Mucosa of descending colon (tissue), 3 donors: ENCODE results near the gene RALGPS1. TPM values are rescaled to one million over a fixed set of nuclear protein-coding genes. Genes with fewer than 3 reads are reported as not detected.

ENCODE experiments used
- ATAC-seq: fragments of 200-7000 bp; cut with Tn5 transposase; one replicate; pipeline ENCODE4 v1.9.1; 2020; ENCODE audit warnings: mild to moderate bottlenecking, moderate library complexity
- DNase-seq, 3 donors: peaks; one replicate each; pipeline ENCODE4 v3.0.0-alpha.2; 2020
- H3K36me3 ChIP-seq: fragments of 200-600 bp; one replicate; pipeline ENCODE4 v1.8.0; 2021; ENCODE audit warnings: low read depth, mild to moderate bottlenecking
- H3K4me1 ChIP-seq: fragments of 200-600 bp; one replicate; pipeline ENCODE4 v1.8.0; 2021; ENCODE audit warnings: low read depth, mild to moderate bottlenecking
- H3K4me3 ChIP-seq: fragments of 200-600 bp; one replicate; pipeline ENCODE4 v1.8.0; 2021; ENCODE audit warnings: mild to moderate bottlenecking
- H3K9me3 ChIP-seq: fragments of 200-600 bp; one replicate; pipeline ENCODE4 v1.8.0; 2021; ENCODE audit warnings: mild to moderate bottlenecking
- intact Hi-C, 2 donors: fragments of 100-400 bp; cut with DNase I in 1 of 2; cut with micrococcal nuclease in 1 of 2; formaldehyde crosslinking; loops; one replicate each; pipeline versions ENCODE4 v1.11.0 to v1.11.1; 2022; cut with DNase I, micrococcal nuclease
- total RNA-seq, 3 donors: library from RNA; stranded (reverse); fragmentation: NEBNext Ultra II Directional in 2 of 3; extraction: Animal tissue kit (Norgen Biotek cat#: 25700) in 2 of 3; gene quantifications; one replicate each; pipeline versions ENCODE4 v1.2.1 to v1.2.4, GENCODE V29; 2021 to 2023
- TF ChIP-seq, protein P1 (sequence below): fragments of 200-600 bp; IDR thresholded peaks from one replicate; pipeline ENCODE4 v1.8.0; 2022; ENCODE audit warnings: antibody characterized with exemption, mild to moderate bottlenecking
- donor health status: DM: no; HTN: no; CAD: no; lungs with moderate emphysema.
- donor health status: DM: no; HTN: no; CAD: no.
- donor health status: DM: no; HTN: yes; CAD: no.

Gene RALGPS1
- total RNA-seq, 3 donors from 2014 or later: 31.3 to 55.4 (median 32.1) TPM

DNA sequence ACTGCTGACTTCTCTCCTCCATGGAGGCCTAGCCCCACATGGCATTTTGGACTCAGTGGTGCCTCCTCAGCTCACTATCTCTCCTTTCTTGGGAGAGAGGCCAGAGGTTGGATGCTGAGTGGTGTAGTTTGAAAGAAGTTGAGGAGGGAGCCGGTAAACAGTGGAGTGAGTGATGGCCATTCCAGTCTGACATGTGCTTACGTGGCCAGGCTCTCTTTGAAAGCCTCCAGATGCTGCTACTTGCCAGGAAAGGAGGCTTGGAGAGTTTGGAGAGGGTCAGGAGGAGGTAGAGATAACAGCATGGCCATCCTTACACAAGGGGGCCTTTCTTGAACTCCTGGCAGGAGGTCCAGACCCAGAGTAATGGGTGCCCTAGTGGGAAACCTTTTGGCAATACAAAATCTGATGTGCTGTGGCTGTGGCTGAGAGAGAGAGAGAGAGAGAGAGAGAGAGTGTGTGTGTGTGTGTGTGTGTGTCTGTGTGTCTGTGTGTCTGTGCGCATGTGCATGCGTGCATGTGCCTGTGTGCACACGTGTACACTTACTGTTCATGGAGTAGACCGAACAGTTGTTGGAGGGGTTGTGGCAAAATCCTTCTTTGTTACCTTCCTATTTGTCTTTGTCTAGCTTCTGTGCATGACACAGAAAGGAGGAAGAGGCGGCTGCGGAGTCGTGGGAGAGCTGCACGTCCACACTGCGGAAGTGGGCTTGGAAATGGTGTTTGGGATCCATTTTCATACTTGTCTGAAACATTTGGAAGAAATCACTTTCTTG is 37.8 kb downstream of the RALGPS1 start:
- DNase-seq (no peak), ATAC-seq (no peak)
- no peaks in the 10 kb centered on the region for H3K36me3 ChIP-seq
- H3K4me3 ChIP-seq: no peak overlapping the region
- TF ChIP-seq, protein P1, sequence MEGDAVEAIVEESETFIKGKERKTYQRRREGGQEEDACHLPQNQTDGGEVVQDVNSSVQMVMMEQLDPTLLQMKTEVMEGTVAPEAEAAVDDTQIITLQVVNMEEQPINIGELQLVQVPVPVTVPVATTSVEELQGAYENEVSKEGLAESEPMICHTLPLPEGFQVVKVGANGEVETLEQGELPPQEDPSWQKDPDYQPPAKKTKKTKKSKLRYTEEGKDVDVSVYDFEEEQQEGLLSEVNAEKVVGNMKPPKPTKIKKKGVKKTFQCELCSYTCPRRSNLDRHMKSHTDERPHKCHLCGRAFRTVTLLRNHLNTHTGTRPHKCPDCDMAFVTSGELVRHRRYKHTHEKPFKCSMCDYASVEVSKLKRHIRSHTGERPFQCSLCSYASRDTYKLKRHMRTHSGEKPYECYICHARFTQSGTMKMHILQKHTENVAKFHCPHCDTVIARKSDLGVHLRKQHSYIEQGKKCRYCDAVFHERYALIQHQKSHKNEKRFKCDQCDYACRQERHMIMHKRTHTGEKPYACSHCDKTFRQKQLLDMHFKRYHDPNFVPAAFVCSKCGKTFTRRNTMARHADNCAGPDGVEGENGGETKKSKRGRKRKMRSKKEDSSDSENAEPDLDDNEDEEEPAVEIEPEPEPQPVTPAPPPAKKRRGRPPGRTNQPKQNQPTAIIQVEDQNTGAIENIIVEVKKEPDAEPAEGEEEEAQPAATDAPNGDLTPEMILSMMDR: no peak
- no peaks in the 10 kb centered on the region for H3K9me3 ChIP-seq
- no peaks in the 10 kb centered on the region for H3K4me1 ChIP-seq
- intact Hi-C loops: no loop called here

DNA sequence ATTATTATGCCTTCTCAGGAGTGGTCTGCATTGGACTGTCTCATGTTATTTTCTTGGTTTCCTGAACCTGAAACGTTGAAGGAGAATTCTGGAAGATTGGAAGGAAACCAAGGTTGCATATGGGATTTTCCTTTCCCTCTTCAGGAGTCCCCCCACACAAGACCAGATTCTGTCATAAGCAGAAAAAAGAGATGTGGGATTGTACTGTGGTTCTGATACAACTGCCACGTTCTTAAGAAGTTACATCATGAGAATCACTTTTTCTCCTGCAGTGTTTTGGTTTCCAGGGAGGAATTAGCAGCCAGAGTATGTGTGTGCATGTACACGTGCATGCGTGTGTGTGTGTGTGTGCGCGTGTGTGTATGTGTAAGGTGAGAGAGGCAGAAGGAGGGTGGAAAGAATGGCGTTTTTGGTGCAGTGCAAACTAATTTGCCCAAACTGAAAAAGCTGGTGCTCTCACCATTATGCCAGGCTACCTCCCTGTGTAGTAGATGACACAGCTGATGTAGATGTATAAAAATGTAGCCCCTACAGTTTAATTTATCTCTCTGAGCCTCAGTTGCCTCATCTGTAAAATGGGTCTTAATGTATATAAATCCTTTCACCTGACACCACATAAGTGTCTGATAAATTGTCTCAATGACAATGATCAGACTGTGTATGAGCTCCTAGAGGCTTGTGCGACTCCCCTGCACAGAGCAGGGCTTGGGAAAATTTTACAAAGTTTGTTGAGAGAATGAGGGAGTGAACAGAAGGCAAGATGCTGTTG is 38.6 kb downstream of the RALGPS1 start:
- intact Hi-C loops: no loop called here
- no peak overlapping the region for H3K4me3 ChIP-seq

DNA sequence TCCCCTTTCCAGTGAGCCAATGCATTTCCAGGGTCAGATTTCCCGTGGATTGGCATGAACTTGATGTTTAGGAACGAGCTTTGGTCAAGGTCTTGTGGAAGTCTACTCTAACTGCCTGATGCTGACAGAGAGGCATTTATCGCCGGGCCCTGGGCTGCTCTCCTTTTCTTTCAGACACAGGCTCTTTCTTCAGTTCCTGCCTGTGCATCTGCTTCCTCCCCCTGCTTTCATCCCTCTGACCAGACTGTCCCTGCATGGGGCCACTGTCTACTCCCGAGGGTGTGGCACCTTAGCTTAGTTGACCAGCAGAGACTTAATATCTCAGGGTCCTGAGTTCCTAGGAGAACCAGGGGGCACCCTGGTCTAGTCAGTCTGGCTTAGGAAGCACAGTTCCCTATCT is 41.2 kb downstream of the RALGPS1 start:
- no peak for ATAC-seq
- H3K4me3 ChIP-seq: no peak overlapping the region
- no peaks in the 10 kb centered on the region for H3K9me3 ChIP-seq
- no peak for DNase-seq
- no peaks in the 10 kb centered on the region for H3K4me1 ChIP-seq
- intact Hi-C loops: no loop called here
- TF ChIP-seq, protein P1: no peak
- no peaks in the 10 kb centered on the region for H3K36me3 ChIP-seq

More for the DNA sequence above, 38.6 kb downstream of the RALGPS1 start:
- TF ChIP-seq, protein P1: no peak
- no peak for DNase-seq
- no peaks in the 10 kb centered on the region for H3K4me1 ChIP-seq
- H3K9me3 ChIP-seq: no peaks in the 10 kb centered on the region
- no peak for ATAC-seq
- no peaks in the 10 kb centered on the region for H3K36me3 ChIP-seq

DNA sequence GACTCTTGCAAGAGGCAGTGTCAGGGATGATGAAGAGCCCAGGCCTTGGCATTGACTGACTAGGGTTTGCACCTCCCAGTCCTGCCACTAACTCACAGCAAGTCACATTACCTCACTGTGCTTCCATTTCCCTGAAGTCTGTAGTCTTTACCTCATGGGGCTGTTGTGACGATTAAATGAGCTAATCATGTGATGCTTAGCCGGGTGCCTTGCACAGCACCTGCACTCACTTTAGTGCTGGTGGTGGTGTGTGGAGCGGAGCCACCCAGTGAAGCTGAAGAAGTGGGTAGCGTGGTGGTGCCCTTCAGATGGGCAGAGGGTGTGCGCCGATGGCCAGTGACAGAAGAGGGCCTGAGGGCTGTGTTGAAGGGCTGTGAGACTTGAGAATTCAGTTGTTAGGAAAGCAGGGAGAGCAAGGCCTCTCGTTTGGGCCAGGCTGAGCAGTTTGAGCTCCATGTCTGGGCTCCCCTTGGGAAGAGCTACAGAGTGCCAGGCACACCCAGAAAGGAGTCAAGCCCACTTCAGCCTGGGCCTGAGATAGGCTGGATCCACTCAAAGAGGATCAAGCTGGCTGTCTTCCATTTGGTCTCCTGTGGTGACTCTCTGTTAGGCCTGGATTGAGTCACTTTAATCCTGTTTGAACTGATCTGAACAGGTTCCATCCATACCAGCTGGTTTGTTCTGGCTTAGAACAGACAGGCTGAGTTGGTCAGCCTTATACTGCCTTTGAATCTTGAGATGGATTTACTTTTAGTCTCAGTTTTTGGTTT is 42.5 kb downstream of the RALGPS1 start:
- Histone ChIP-seq H3K4me1 (no peaks in the 10 kb centered on the region), H3K4me3 (no peak overlapping the region), H3K9me3 (no peaks in the 10 kb centered on the region), H3K36me3 (no peaks in the 10 kb centered on the region)
- DNase-seq (peak in 1 of 3 donors; percentile 12), ATAC-seq (peak; percentile 55)
- TF ChIP-seq, protein P1: no peak
- intact Hi-C loops: no loop called here

DNA sequence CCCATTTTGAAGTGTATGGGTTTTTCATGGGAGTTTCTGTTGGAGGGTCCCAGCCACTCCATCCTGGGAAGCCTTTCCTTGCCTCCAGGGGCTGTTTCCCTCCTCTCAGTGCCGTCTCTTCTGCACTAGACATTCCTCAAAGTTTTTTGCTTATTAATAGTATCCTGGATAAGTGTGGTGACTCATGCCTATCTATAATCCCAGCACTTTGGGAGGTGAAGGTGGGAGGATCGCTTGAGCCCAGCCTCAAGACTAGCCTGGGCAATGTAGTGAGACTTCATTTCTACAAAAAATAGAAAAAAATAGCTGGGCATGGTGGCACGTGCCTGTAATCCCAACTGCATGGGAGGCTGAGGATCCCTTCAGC is 43.1 kb downstream of the RALGPS1 start:
- H3K4me1 ChIP-seq: no peaks in the 10 kb centered on the region
- ATAC-seq (no peak), DNase-seq (no peak)
- H3K4me3 ChIP-seq: no peak overlapping the region
- TF ChIP-seq, protein P1: no peak
- intact Hi-C loops: no loop called here
- H3K9me3 ChIP-seq: no peaks in the 10 kb centered on the region
- no peaks in the 10 kb centered on the region for H3K36me3 ChIP-seq
